GM18520 (cell line): Measurements from ENCODE around the gene CPEB4.

Experiments used
- ATAC-seq: cut with Tn5 transposase; IDR thresholded peaks from one replicate; pipeline ENCODE4 v1.9.1; 2021; ENCODE audit not compliant: unreplicated experiment

The CPEB4 gene

DNA sequence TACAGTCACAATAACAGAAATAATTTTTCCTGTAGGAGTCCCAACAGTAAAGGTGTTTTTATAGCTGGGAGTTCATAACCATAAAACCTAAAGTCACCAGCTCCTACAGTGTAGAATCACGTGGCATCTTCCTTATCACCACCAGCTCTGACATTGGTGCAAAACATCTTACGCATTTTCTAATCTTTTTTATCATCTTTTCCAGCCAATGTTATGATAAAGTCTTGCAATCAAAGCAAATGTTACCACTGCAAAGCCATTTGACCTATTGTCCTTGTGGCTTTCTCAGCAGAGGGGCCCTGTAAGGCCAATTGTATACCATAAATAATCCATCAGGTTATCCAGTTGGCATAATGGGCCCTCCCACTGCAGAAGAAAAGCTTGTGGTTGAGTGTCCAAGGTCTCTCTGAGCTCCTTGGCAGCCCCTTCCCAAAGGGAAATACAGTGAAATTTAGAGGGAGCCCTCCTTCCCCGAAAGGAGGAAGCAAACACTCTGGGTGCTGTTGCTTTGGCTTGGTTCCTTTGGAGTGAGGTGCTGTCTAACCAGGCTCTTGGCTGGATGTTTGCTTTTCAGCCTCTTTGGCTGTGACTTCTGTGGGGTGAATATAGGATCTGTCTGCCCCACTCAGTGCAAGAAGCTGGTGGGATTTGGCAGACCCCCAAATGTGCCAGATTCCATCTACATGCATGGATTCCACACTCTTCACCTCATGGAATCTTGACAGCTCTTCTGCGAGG, 29.3 kb upstream of the CPEB4 start:
- no peak for ATAC-seq

DNA sequence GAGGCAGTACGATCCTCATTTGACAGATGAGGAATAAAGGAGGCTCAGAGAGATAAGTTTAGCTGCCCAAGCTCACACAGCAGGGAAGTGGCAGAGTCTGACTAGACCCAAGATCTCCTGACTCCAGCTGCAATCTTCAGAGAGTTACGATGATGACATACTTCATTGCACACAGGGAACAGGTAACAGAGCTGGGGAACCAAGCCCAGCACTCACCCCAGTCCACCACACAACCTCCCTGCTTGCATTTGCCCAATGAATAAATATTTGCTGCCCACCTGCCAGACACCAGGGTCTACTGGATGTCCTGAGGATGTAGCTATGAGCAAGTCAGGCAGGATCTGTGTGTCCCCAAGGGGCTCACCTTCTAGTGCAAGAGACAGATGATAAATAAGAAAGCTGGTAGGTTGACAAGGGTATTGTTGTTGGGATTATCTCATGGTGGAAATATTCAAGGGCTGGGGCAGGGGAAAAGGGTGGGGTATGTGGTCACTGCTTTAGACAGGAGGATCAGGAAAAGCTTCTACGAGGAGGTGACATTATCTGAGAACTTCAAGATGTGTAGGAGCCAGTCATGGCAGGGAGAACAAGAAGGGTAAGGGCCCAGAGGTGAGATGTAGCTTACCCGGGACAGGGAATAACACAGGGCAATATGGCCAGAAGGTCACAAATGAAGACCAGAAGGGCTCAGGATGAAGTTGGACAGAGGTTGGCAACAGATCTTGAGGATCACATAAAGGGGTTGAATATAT, 28.6 kb upstream of the CPEB4 start:
- ATAC-seq = no peak

DNA sequence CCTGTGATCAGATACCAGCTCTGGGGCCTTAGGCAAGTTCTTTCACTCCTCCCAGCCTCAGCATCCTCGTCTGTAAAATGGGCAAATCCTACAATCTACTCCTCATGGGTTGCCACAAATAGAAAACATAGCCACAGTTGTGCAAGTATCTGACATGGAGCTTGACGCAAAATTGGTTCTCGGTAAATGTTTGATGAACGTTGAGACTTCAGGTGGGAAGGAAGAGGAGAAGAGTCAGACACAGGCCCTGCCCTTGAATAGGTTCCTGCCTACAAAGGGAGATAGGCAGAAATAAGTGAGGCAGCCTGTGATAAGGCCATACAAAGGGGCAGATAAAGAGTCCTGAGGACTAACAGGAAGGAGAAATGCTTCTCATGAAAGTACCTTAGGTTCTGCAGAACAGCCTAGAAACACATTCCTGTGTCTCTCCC, 26.1 kb upstream of the CPEB4 start:
- ATAC-seq = no peak

DNA sequence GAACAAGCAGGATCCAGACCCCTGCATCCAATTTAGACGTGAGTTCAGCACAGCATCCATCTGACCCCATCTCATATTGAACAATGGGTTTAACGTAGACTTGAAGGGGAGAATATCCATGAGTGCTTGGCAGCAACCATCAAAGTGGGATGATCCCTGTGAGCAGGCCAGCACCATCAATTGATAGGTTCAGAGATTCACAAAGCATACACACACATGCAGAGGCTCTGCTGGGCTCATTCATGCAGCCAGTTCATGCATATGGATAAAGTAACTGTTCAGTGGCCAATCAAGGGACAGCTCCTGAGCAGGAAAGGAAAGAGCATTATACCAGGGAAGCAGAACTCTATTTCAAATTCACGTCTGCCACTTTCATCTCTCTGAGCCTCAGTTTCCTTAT, 24.8 kb upstream of the CPEB4 start:
- no peak for ATAC-seq

DNA sequence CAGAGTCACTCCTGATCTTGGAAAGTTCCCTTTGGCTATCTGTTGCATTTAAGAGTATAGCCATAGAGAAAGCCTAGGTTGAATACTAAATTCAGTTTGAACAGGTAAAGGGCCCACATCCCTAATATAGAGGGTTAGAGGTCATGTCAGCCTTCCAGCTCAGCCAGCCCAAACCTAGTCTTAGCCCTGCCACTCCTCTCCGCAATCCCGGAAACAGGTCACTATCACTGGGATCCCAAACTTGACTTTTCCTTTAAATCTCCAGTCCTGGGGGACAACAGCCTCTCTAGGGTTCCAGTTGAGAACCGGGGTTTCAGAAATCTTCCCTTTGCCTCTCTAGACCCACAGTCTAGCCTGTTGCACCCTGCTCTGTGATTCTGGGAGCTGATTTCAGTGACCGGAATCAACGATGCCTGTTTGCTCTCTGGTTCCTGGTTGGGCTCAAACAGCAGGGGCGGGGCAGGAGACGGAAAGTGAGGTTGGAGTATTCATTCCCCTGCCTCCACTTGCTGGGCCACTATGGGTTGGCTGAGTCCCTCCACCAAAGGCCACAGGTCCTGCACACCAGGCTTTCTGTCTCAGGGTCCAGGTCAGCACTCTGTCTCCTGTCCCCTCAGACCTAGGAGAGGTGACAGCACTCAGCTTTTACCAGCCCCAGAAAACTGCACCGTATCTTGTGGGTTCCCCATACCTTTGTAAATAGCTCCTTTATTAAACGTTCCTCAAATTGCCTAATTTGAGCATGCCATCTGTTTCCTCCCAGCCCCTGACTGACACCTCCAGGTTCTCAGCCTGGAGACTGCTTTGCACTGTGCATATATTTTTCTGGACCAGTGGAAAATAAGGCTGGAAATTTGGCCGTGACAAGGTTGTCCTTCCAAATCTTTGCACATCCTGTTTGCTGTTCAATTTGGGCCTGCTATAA, 23.8 kb upstream of the CPEB4 start:
- no peak for ATAC-seq

DNA sequence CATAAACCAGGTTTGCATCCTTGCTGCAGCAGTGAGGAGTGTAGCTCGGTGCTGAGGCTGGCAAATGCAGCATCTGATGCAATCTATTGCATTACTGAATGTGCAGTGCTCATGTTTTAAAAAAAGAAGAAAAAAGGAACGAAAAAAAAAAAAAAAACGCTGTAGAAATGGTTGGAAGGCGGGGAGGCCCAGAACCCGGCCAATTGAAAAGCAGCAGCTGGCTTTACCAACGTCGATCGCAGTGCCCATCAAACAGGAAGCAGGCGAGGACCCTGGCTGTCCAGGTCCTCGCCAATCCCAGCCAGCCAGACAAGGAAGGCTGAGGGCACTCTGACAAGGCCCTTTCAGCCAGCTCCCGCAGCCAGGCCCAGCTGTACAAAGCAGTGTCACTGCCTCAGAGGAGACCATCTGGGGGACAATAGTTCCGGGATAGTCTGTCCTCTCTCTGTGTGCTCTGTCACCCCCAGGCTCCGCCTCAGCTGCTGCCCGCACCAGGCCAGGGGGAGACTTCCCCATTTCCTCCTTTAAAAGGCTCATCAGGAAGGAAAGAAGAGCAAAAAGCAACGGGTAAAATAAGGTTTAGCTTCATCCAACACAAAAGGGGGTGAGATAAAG, 21.8 kb upstream of the CPEB4 start:
- ATAC-seq = no peak

DNA sequence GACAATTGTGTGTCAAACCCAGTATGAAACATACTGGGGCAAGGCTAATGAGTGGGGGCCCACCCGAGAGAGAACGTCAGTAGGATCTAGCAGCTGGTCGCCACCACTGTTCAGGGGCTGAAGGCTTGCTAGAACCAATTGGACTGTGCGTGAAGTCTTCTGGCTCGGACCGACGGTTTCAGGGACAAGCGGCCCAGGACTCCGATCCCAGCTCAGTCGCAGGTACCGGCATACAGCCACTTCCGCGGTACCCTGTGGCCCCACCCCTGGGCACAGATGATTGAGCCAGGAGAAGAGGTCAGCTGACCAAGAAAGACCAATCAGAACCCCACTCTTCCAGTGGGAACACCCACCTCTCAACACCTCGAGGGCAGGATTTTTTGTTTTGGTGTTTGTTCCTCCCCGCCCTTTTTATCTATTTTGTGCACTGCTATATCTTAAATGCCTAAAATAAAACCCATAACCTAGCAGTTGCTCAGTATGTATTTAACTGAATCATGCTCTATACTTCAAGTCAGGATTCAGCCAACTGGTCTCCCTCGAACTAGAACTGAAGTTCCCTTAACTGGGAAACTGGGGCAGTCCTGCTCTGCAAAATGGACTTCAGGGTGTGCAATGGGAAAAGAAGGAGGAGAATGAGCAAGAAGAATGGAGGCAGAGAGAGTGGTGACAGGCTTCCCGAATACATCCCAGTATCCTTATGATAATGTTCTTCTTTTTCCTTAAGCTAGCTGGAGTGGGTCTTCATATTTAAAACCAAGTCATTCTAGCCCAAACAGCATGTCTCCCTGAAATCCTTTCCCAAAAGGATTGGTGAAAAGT, 21.1 kb upstream of the CPEB4 start:
- ATAC-seq = no peak

DNA sequence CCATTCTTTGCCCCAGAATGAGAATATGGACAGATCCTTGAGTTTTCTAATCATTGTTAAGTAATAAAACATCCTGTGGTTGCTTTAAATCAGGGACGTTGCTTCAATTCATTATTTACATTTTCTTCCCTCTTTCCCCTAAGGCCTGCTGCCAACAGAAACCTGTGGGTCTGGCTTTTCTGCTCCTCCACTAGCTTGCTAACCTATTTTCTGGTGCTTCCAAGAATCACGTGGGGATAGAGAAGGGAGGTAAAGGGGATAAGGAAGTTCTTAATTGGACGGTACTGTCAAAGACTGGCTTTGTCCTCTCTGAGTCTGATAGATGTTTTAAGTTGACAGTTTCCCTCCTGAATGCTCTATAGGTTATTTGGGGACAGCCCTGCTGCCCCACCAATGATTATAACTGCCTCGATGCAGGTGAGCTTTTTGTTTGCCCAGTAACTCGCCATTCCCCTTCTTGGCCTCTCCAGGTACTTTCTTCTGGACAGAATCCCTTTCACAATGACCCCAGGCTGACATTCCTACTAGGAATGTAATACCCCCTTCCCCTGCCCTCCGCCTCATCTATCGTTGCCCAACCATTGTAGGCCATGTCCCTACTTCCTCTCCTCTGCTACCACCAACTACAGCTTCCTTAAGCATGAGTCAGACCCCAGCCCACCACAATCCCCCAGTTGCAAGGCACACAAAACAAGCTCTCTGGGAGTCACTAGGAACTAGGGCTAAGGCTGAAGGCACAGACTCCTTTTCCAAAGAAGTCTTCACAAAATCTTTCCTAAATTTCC, 19.9 kb upstream of the CPEB4 start:
- no peak for ATAC-seq

DNA sequence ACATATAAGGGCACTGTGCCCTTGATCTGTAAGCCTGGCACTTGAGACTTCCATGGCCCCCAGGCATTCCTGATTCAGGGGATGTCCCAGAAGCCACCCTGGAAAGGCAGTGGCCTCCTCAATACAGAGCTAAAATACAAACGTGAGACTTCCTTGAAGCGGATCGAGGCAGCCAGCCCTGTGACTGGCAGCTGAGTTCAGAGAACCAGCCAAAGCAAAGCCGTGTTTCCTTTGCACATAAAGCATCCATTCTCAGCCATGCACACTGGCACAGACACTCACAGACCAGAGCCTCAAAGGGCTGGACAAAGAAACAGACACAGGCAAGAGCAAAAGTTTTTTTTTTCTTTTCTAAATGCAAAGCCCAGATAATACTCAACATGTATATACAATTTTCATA, 18.8 kb upstream of the CPEB4 start:
- ATAC-seq = no peak

DNA sequence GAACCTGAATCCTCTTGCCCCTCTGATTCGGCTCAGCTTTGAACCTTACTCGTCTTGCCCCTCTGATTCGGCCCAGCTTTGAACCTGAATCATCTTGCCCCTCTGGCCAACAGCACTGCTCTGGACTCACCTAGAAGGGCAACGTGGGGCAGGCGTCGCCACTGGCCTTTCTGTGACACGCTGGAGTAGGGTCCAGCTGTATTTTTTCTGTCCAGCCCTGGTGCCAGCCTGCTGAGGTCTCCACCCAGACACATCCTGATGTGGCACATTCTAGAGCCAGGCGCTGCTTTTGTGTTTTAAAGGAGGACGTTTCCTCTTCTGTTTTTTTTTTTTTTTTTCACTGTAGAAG, 15.2 kb upstream of the CPEB4 start:
- no peak for ATAC-seq

DNA sequence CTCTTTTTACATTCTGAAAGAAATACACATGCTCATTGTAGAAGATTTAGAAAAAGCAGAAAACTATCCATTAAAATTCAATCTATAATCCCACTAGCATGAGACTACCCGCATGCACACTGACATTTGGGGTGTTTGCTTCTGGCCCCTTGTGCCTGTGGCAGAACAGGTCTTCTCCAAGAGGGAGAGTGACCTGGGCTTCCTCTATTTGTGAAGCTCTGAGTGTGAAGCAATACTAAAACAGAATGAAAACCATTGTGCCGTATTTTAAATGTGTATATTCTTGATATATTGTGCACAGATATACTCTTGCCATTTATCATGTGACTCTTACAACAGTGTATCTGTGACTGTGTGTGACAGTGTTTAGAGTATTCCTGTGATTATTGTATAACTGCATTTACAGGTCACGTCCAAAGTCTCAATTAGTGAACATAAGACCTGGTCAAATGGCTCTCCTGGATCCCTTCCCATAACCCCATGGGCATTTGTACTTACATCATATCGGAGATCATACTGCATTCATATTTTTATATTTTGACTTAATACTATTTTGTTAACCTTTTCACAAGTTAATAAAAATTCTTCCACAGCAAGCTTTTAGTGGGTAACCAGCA, 14.7 kb upstream of the CPEB4 start:
- ATAC-seq = no peak

DNA sequence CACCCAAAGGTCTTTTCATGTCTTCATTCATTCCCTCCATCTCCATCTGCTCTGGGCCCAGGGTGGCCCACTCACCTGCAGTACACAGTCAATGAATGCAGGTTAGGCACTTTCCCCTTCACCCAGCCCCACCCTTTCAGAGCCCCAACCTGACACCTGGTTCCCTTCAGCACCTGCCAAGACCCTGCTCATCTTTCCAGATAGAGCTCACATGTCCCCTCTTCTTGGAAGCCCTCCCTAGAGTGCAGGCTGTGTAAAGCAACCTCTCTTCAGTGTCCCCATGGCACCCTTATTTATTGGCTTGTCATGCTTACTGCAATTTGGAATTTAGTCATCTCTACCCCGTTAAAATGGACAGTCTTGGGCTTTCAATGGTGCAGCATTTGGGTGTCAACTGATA, 13.0 kb upstream of the CPEB4 start:
- ATAC-seq = no peak

DNA sequence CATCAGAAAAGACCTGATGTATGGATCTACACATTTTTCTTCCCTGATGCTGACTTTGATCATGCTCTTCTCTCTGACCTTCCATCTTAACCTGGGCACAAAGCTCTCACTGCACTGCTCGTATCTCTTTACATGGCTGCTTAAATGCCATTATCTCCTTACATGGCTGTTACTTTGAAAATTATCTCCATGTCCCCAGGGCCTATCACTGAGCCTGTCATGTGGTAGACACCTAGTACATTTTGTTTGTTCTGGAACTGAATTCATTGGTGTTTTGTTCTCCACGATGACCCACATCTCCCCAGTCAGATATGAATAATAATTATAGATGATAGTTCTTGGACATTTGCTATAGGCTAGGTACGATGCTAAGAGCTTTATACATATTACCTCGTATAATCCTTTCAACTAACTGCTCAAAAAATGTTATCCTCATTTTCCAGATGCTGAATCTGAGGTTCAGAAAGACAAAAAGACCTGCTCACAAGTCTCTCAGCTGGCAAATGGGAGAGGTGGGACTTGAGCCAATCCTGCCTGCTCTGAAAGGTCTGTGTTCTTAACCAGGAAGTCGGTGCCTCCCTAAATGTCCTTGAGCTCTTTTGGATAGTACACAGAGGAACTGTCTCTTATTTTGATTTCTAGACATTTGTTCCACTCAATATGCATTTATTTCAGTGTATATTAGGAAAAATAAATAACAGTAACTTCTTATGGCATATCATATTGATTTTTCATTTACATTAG, 9.8 kb upstream of the CPEB4 start:
- no peak for ATAC-seq

DNA sequence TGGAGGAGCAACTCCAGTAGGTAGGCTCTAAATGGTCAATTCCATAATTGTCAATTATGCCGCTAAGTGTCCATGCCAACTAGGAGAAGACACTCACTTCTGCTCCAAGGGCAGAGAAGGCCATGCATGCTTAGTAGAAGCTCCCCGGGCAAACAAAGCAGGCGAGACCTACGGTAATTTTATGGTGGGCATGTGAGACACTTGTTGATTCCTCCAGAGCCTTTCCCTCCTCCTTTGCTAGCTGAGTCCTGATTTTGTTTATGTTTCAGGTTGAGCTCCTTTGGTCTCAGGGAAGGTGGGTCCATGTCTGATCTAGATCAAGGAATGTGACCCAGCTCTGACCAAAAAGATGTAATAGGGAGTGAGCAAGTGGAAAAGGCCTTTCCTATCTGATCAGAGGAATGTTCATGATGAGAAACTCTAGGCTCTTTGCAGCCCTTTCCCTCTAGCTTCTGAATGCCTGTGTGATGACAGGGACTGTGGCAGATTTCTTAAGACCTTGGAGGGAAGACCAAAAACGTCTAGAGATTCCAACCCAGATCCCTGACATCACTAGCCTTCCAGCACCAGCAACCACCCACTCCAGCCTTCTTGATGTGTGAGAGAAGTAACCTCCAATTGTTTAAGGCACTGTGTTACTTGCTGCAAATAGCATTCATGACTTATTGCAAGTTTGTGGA, 7.7 kb upstream of the CPEB4 start:
- no peak for ATAC-seq

DNA sequence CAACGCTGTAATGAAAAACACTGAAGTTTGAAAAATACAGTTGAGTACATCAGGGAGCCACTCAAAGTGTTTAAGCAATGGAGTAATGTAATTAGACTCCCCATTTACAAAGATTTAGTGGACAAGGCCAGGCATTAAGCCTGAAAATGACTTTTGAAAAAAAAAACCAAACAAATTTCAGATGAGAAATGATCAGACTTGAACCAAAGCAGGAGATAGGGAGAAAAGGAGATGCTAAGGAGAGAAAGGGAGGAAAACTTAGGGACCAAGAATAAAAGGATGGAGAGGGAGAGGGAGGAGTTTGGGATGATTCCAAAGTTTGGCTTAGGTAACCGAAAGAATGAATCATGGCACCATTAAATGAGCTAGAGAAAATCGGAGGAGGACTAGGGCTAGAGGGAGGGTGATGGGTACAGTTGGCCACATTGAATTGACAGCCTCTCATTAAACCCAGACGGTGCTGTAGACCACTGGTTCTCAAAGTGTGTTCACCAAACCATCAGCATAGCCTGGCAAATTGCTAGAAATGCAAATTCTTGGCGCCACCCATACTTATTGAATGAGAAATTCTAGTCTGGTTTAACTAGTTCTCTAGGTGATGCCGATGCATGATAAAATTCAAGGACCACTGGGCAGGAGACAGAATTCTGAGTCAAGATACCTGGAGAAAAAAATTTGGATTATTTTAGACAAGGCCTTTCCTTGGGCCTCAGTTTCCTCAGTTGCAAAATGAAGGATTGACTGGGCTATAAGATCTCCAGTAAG, 6.2 kb upstream of the CPEB4 start:
- ATAC-seq = no peak

DNA sequence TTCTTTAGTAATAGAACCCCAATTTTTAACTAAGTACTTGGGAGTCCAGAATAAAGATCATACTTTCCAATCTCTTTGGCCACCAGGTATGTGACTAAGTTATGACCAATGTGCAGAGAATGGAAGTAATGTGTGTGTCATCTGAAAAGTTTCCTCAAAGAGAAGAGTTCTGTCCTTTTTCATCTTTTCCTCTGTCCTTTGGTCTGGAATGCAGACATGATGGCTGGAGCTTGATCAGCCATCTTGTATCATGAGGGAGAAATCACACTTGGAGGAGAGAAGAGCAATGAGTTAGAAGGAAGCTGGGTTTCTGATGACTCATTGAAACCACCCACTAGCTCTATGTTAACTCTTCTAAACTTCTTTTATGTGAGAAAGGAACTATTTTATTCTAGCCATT, 5.5 kb upstream of the CPEB4 start:
- ATAC-seq = no peak

DNA sequence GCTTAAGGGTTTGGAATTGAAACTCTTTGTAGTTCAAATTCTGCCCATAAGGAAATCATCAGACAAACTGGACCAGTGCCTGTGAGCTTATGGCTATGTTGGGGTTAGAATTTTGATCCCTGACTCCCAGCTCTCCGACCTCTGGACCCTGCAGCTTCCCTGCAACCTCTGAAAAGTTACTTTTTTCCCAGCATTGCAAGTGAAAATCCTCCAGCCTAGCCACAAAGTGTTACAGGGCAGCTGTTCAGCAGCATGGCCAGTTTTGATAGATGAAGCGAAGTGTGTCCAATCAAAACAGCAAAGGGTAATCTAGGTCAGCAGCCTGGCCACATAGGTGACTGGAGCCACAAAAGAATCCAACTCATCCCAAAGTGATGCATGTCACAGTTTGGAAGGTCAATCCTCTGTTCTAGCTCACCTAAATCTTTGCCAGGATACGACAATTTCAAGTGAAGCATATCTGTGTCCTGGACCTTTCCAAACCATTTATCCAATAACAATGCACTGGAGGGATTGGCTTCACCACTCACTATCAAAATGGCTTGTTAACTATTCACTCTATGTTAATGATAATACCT, 4.7 kb upstream of the CPEB4 start:
- ATAC-seq = no peak
